Body of pancreas (tissue), 4 donors: Measurements from ENCODE around the gene UBB. TPM values are rescaled to one million over a fixed set of nuclear protein-coding genes. Genes with fewer than 3 reads are reported as not detected.

ENCODE experiments used
- ATAC-seq: fragments of 150-250 bp; one replicate; pipeline ENCODE4 v1.9.1; 2016
- DNase-seq, 4 donors: peaks; one replicate each; pipeline ENCODE4 v3.0.0-alpha.2; 2019
- H3K27ac ChIP-seq, 4 donors: fragments of 200-600 bp; sonication (generic); 1 replicate in 3 of 4; 2 replicates in 1 of 4; pipeline versions ENCODE4 v1.5.1 to v1.6.1; 2016 to 2019; ENCODE audit warnings: mild to moderate bottlenecking in 1 of 4, mixed read lengths in 1 of 4, moderate library complexity in 1 of 4
- H3K27me3 ChIP-seq, 2 donors: fragments of 200-600 bp; sonication (generic); one replicate each; pipeline ENCODE4 v1.6.0; 2016; ENCODE audit warnings: mild to moderate bottlenecking in 1 of 2
- H3K36me3 ChIP-seq, 2 donors: fragments of 200-600 bp; sonication (generic); replicated peaks in 1 of 2; 2 replicates each; pipeline ENCODE4 v1.5.1; 2016; ENCODE audit warnings: low read depth in 2 of 2; ENCODE audit not compliant: insufficient read depth in 1 of 2
- H3K4me1 ChIP-seq: fragments of 200-600 bp; sonication (generic); one replicate; pipeline ENCODE4 v1.6.0; 2016
- H3K4me3 ChIP-seq, 2 donors: fragments of 200-600 bp; sonication (generic); 1 replicate in 1 of 2; 2 replicates in 1 of 2; pipeline ENCODE4 v1.5.1; 2016 to 2019
- H3K9me3 ChIP-seq, 3 donors: fragments of 200-600 bp; sonication (generic); 1 replicate in 2 of 3; 2 replicates in 1 of 3; pipeline ENCODE4 v1.5.1; 2016
- POLR2A ChIP-seq, 3 donors: fragments of 450-650 bp; IDR thresholded peaks; one replicate each; pipeline ENCODE4 v1.6.1; 2016; ENCODE audit warnings: antibody characterized with exemption in 3 of 3, mild to moderate bottlenecking in 2 of 3
- WGBS, 2 donors: methylation state at CpG; one replicate each; pipeline ENCODE4 v1.1.5; 2017; 5-methylcytosine and 5-hydroxymethylcytosine counted together
- intact Hi-C: fragments of 100-400 bp; cut with DNase I; formaldehyde crosslinking; loops from one replicate; pipeline ENCODE4 v1.15.1; 2023
- total RNA-seq, 2 donors: library from RNA; depleted of rRNA; stranded (reverse); fragments of >200 nt; gene quantifications; one replicate each; pipeline ENCODE4 v1.1.0, GENCODE V29; 2016
- TF ChIP-seq, protein P1 (sequence below), 7 experiments: fragments of 450-650 bp in 4 of 7; fragments of 200-600 bp in 3 of 7; sonication (generic) in 3 of 7; IDR thresholded peaks; one replicate each; pipeline ENCODE4 v1.5.1; 2016 to 2019; ENCODE audit warnings: antibody characterized with exemption in 7 of 7

Gene UBB
- total RNA-seq, 2 donors from 2014 or later: 450 to 486 TPM

DNA sequence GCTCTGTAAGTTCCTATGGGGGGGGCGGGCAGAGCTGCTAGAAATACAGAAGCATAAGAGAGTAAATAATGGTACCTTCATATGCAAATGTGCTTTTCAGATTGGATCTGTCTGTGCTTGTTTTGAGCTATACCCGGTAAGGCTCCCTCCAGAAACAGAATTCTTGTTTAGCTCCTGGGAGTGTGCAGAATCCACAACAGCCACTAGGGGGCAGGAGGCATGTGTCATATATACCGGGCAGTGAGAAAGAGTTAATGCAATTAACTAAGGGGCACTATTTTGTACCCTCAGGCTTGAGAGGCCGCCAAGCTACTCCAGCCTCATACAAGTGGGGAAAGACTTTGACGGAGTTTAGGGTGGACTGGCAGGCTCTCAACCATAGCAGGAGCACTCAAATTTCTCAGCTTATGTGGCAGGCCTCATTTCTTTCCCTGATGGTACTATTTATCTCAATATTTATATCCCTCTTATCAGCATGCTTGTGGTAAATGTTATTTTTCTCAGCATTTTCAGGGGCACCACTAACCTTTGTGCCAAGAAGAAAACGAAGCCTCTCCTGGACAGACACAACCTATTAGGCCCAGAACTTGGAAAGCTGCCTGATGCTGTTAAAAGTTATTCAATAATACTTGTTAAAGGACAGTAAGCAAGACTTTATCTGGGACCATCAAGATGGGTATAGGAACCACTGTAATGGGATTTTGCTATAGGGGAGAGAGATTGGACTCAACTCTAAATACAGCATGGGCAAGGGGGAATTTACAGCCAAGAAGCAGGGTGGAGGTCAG is 16.9 kb upstream of the UBB start:
- Histone ChIP-seq H3K4me1 (no peaks in the 10 kb centered on the region), H3K9me3 (no peaks in the 10 kb centered on the region), H3K27ac (no peak overlapping the region), H3K27me3 (no peaks in the 10 kb centered on the region), H3K4me3 (no peak overlapping the region), H3K36me3 (no peaks in the 10 kb centered on the region)
- WGBS, 2 donors: 2 to 6% methylated on average over 6 of the region's 6 CpGs
- intact Hi-C loops: no loop called here
- ATAC-seq (peak; percentile 90), DNase-seq (peak; percentile 69 to 87 (median 76))
- no peak for TF ChIP-seq POLR2A (IDR thresholded peaks at IDR 0.05)
- TF ChIP-seq, protein P1, sequence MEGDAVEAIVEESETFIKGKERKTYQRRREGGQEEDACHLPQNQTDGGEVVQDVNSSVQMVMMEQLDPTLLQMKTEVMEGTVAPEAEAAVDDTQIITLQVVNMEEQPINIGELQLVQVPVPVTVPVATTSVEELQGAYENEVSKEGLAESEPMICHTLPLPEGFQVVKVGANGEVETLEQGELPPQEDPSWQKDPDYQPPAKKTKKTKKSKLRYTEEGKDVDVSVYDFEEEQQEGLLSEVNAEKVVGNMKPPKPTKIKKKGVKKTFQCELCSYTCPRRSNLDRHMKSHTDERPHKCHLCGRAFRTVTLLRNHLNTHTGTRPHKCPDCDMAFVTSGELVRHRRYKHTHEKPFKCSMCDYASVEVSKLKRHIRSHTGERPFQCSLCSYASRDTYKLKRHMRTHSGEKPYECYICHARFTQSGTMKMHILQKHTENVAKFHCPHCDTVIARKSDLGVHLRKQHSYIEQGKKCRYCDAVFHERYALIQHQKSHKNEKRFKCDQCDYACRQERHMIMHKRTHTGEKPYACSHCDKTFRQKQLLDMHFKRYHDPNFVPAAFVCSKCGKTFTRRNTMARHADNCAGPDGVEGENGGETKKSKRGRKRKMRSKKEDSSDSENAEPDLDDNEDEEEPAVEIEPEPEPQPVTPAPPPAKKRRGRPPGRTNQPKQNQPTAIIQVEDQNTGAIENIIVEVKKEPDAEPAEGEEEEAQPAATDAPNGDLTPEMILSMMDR (IDR thresholded peaks at IDR 0.05): peak; percentile 75 to 96 (median 84)

DNA sequence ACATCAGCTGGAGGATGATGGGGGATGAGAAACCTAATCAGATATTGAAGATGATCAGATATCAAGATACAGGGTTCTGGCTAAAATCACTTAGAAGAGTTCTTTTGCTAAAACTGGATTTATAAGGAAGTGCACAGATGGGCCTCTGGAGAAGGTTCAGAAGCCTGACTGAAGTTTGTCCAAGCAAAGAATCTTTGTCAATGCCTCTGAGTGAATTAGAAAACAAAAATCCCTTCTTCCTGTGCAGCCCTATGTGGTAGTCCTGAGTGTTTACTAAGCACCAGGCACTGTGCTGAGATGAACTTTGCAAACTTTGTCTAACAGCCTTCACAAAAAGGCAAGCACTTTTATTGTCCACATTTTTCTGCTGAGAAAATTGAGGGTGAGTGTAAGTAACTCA is 16.3 kb upstream of the UBB start:
- ATAC-seq (no peak), DNase-seq (no peak)
- Histone ChIP-seq H3K4me3 (no peak overlapping the region), H3K27me3 (no peaks in the 10 kb centered on the region), H3K36me3 (no peaks in the 10 kb centered on the region), H3K27ac (no peak overlapping the region), H3K4me1 (no peaks in the 10 kb centered on the region), H3K9me3 (no peaks in the 10 kb centered on the region)
- intact Hi-C loops: no loop called here
- no peak for TF ChIP-seq POLR2A (IDR thresholded peaks at IDR 0.05)
- TF ChIP-seq, protein P1 (IDR thresholded peaks at IDR 0.05): no peak

DNA sequence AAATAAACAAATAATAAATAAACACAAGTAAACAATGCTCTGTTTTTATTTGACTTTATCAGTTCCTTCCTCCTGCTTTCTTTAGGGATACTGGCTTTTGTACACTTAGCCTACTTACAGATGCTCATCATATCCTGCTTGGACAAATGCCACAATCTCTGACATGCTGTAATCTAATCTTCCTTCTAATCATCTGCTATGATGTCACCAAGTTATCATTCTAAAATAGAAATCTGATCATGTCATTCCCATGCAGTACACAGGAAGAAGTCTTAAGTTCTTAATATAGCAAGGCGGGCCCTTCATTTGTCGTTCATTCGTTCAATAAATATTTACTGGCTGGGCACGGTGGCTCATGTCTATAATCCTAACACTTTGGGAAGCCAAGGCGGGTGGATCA is 9.1 kb upstream of the UBB start:
- DNase-seq: no peak
- Histone ChIP-seq H3K36me3 (no peaks in the 10 kb centered on the region), H3K27ac (no peak overlapping the region), H3K27me3 (no peaks in the 10 kb centered on the region), H3K4me1 (no peaks in the 10 kb centered on the region), H3K9me3 (no peaks in the 10 kb centered on the region), H3K4me3 (no peak overlapping the region)
- intact Hi-C loops: no loop called here
- TF ChIP-seq POLR2A (IDR thresholded peaks at IDR 0.05): no peak
- TF ChIP-seq, protein P1 (IDR thresholded peaks at IDR 0.05): no peak
- WGBS, 2 donors: 62 to 66% methylated on average over 5 of the region's 5 CpGs
- ATAC-seq: no peak

DNA sequence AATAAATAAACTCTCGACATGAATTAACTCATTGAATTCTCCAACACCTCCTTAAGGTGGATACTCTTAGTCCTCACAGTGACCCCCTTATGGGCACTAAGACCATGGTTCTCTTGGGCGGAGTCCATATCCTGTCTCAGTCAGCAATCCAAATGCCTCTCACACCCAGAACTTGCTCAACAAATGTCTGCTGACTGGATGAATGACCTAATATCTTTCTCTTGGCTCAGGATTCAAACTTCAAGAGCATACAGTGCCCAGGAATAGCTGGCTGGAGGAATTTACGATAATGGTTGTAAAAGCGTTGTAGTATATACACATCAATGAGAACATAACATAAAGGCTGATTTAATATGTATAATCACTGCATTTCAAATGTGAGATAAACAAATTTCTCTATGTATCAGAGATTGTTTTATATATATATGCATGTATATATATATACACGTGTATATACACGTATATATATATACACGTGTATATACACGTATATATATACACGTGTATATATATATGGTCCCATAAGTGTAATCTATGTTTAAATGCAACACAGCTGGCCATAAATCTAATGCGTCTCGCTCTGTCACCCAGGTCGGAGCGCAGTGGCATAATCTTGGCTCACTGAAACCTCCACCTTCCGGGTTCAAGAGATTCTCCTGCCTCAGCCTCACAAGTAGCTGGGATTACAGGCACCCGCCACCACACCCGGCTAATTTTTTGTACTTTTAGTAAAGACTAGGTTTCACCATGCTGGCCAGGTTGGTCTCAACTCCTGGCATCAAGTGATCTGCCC is 6.5 kb upstream of the UBB start:
- Histone ChIP-seq H3K4me1 (peaks cover 19% of the 10 kb centered on the region), H3K27me3 (no peaks in the 10 kb centered on the region)

More for the DNA sequence above, 6.5 kb upstream of the UBB start:
- Histone ChIP-seq H3K9me3 (no peaks in the 10 kb centered on the region), H3K4me3 (no peak overlapping the region), H3K27ac (no peak overlapping the region), H3K36me3 (no peaks in the 10 kb centered on the region)
- intact Hi-C loops: no loop called here
- 87 to 93% methylated on average over 16 of the region's 16 CpGs for WGBS, 2 donors
- ATAC-seq (no peak), DNase-seq (no peak)
- no peak for TF ChIP-seq POLR2A (IDR thresholded peaks at IDR 0.05)
- TF ChIP-seq, protein P1 (IDR thresholded peaks at IDR 0.05): no peak
